T-helper 1 cell treated with Interleukin-12 subunit alpha and Interleukin-12 subunit beta and Interleukin-4 antibody, amounts not matched to agents 30 ng/mL and 1 ng/mL, for 36 hours (primary cell): ENCODE results near the gene SCGB2A2. TPM values are rescaled to one million over a fixed set of nuclear protein-coding genes. Genes with fewer than 3 reads are reported as not detected.

ENCODE experiments used
- intact Hi-C: fragments of 100-400 bp; cut with micrococcal nuclease; formaldehyde crosslinking; loops from one replicate; pipeline ENCODE4 v1.15.1; 2024
- total RNA-seq: library from RNA; stranded (reverse); gene quantifications from 2 replicates; pipeline ENCODE4 v1.2.3, GENCODE V29; 2022

SCGB2A2 gene
- total RNA-seq, 1 donor from 2014 or later, result not detected

GRCh38 chr11:62298975-62299374 is 29.0 kb downstream of the SCGB2A2 start, which contains the start of gene SCGB1D4:
TSS of gene SCGB1D4 (minus strand) at chr11:62299075. CDS start at chr11:62299010, 65 bp downstream.
- intact Hi-C loops, result no loop called here

GRCh38 chr11:62306227-62306626 is 36.3 kb downstream of the SCGB2A2 start:
- intact Hi-C loops, result no loop called here

GRCh38 chr11:62307950-62308349 is 38.0 kb downstream of the SCGB2A2 start:
- intact Hi-C loops, result no loop called here

- intact Hi-C loops, result loop anchor here (5.0 kb wide), 1 partner anchor 78 kb away; no protein-coding TSS in a partner anchor
These were observed 40.0 kb downstream of the SCGB2A2 start for GRCh38 chr11:62309991-62310390.

- intact Hi-C loops, result no loop called here
These were observed 45.5 kb downstream of the SCGB2A2 start for GRCh38 chr11:62315431-62315830.

GRCh38 chr11:62322524-62322923 is 52.6 kb downstream of the SCGB2A2 start:
- intact Hi-C loops, result no loop called here

Other genes with a start within 250 kb of the SCGB2A2 start
- 116 and 121 TPM in 2 replicates for gene INCENP, start 146.1 kb upstream of the SCGB2A2 start, total RNA-seq
- gene SCGB1D1, start 79.9 kb upstream of the SCGB2A2 start, total RNA-seq, result not detected in 2 replicates
- gene SCGB2A1, start 61.5 kb upstream of the SCGB2A2 start, total RNA-seq, result not detected in 2 replicates
- gene SCGB1D2, start 27.9 kb upstream of the SCGB2A2 start, total RNA-seq, result not detected in 2 replicates
- gene SCGB1D4, start 28.9 kb downstream of the SCGB2A2 start, total RNA-seq, result not detected in 2 replicates
- 7.9 and 10.1 TPM in 2 replicates for gene ASRGL1, start 67.3 kb downstream of the SCGB2A2 start, total RNA-seq
- gene SCGB1A1, start 148.9 kb downstream of the SCGB2A2 start, total RNA-seq, result not detected in 2 replicates